Measurements from ENCODE around the gene PKD1L1.

PKD1L1 gene

GRCh38 chr7:47804767-47805545 lies 143.3 kb downstream of the PKD1L1 start:
- no peak for ATAC-seq
- TF ChIP-seq, protein P1, sequence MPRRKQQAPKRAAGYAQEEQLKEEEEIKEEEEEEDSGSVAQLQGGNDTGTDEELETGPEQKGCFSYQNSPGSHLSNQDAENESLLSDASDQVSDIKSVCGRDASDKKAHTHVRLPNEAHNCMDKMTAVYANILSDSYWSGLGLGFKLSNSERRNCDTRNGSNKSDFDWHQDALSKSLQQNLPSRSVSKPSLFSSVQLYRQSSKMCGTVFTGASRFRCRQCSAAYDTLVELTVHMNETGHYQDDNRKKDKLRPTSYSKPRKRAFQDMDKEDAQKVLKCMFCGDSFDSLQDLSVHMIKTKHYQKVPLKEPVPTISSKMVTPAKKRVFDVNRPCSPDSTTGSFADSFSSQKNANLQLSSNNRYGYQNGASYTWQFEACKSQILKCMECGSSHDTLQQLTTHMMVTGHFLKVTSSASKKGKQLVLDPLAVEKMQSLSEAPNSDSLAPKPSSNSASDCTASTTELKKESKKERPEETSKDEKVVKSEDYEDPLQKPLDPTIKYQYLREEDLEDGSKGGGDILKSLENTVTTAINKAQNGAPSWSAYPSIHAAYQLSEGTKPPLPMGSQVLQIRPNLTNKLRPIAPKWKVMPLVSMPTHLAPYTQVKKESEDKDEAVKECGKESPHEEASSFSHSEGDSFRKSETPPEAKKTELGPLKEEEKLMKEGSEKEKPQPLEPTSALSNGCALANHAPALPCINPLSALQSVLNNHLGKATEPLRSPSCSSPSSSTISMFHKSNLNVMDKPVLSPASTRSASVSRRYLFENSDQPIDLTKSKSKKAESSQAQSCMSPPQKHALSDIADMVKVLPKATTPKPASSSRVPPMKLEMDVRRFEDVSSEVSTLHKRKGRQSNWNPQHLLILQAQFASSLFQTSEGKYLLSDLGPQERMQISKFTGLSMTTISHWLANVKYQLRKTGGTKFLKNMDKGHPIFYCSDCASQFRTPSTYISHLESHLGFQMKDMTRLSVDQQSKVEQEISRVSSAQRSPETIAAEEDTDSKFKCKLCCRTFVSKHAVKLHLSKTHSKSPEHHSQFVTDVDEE (CRISPR knock-in tag; IDR thresholded peaks at IDR 0.05) = no peak
- TF ChIP-seq, protein P2, sequence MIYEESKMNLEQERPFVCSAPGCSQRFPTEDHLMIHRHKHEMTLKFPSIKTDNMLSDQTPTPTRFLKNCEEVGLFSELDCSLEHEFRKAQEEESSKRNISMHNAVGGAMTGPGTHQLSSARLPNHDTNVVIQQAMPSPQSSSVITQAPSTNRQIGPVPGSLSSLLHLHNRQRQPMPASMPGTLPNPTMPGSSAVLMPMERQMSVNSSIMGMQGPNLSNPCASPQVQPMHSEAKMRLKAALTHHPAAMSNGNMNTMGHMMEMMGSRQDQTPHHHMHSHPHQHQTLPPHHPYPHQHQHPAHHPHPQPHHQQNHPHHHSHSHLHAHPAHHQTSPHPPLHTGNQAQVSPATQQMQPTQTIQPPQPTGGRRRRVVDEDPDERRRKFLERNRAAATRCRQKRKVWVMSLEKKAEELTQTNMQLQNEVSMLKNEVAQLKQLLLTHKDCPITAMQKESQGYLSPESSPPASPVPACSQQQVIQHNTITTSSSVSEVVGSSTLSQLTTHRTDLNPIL (CRISPR knock-in tag; IDR thresholded peaks at IDR 0.05; ENCODE audit: low read depth) = no peak
- TF ChIP-seq ARNTL (CRISPR knock-in tag; IDR thresholded peaks at IDR 0.05; ENCODE audit: borderline replicate concordance, low read depth) (no peak), BACH2 (CRISPR knock-in tag; IDR thresholded peaks at IDR 0.05; ENCODE audit: borderline replicate concordance) (no peak), PPARA (CRISPR knock-in tag; IDR thresholded peaks at IDR 0.05; ENCODE audit: borderline replicate concordance) (no peak), TOX (CRISPR knock-in tag; IDR thresholded peaks at IDR 0.05; ENCODE audit: borderline replicate concordance) (no peak), ZNF8 (CRISPR knock-in tag; IDR thresholded peaks at IDR 0.05) (no peak), ESRRG (CRISPR knock-in tag; IDR thresholded peaks at IDR 0.05) (no peak), ZC3H10 (CRISPR knock-in tag; IDR thresholded peaks at IDR 0.05) (no peak), ZFP3 (CRISPR knock-in tag; IDR thresholded peaks at IDR 0.05) (no peak), ZFP30 (CRISPR knock-in tag; IDR thresholded peaks at IDR 0.05) (no peak), TCF4 (CRISPR knock-in tag; IDR thresholded peaks at IDR 0.05; ENCODE audit: borderline replicate concordance) (no peak), GLIS3 (CRISPR knock-in tag; IDR thresholded peaks at IDR 0.05) (no peak), CSDC2 (CRISPR knock-in tag; IDR thresholded peaks at IDR 0.05) (no peak), RARB (CRISPR knock-in tag; IDR thresholded peaks at IDR 0.05) (no peak), SNAI2 (CRISPR knock-in tag; IDR thresholded peaks at IDR 0.05) (no peak)
- TF ChIP-seq, protein P3, sequence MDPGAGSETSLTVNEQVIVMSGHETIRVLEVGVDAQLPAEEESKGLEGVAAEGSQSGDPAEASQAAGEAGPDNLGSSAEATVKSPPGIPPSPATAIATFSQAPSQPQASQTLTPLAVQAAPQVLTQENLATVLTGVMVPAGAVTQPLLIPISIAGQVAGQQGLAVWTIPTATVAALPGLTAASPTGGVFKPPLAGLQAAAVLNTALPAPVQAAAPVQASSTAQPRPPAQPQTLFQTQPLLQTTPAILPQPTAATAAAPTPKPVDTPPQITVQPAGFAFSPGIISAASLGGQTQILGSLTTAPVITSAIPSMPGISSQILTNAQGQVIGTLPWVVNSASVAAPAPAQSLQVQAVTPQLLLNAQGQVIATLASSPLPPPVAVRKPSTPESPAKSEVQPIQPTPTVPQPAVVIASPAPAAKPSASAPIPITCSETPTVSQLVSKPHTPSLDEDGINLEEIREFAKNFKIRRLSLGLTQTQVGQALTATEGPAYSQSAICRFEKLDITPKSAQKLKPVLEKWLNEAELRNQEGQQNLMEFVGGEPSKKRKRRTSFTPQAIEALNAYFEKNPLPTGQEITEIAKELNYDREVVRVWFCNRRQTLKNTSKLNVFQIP (CRISPR knock-in tag; IDR thresholded peaks at IDR 0.05; ENCODE audit: borderline replicate concordance, low read depth) = no peak
- TF ChIP-seq, protein P4, sequence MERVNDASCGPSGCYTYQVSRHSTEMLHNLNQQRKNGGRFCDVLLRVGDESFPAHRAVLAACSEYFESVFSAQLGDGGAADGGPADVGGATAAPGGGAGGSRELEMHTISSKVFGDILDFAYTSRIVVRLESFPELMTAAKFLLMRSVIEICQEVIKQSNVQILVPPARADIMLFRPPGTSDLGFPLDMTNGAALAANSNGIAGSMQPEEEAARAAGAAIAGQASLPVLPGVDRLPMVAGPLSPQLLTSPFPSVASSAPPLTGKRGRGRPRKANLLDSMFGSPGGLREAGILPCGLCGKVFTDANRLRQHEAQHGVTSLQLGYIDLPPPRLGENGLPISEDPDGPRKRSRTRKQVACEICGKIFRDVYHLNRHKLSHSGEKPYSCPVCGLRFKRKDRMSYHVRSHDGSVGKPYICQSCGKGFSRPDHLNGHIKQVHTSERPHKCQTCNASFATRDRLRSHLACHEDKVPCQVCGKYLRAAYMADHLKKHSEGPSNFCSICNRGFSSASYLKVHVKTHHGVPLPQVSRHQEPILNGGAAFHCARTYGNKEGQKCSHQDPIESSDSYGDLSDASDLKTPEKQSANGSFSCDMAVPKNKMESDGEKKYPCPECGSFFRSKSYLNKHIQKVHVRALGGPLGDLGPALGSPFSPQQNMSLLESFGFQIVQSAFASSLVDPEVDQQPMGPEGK (CRISPR knock-in tag; IDR thresholded peaks at IDR 0.05; ENCODE audit: borderline replicate concordance) = no peak

DNA sequence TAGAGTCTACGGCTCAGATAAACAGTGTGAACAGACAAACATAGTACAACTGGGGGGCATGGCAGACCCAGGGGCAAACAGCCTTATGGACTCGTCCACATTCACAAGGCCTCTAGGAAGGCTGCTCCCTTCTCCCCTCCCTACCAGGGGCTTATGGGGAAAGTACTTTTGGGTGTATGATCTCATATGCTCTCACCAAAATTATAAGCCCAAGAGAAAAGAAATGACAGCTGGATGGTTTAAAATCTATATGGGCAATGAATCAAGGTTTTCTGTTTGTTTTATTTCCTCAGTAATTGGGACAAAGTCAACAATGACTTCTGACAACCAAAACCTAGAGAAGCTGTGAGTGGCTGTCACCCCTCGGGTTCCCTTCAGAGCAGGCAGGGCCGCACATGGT lies 144.4 kb downstream of the PKD1L1 start:
- no peak for TF ChIP-seq TOX (CRISPR knock-in tag; IDR thresholded peaks at IDR 0.05; ENCODE audit: borderline replicate concordance)
- TF ChIP-seq ZFP30 (CRISPR knock-in tag; IDR thresholded peaks at IDR 0.05) = no peak
- ATAC-seq = no peak

DNA sequence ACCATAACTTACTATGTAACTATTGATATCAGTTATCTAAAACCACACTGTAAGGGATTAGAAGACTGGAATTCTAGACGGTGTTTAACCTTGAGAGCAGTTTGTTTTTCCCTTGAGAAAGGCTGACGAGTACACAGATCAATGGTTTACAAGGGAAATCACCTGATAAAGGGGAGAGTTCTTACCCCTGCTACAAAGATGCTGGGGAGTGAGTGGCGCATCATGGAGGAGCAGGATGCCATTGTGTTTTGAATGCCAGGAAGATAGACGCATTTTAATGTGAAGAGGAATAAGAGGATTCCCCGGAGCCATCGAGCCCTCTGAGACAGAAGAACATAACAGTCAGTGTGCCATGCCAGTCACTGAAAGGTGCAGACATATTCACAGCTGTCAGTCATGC lies 145.2 kb downstream of the PKD1L1 start:
- no peak for ATAC-seq
- TF ChIP-seq ZNF8 (CRISPR knock-in tag; IDR thresholded peaks at IDR 0.05) (no peak), CSDC2 (CRISPR knock-in tag; IDR thresholded peaks at IDR 0.05) (no peak), ARNTL (CRISPR knock-in tag; IDR thresholded peaks at IDR 0.05; ENCODE audit: borderline replicate concordance, low read depth) (no peak), TCF4 (CRISPR knock-in tag; IDR thresholded peaks at IDR 0.05; ENCODE audit: borderline replicate concordance) (no peak), ZFP3 (CRISPR knock-in tag; IDR thresholded peaks at IDR 0.05) (no peak), ZNF565 (CRISPR knock-in tag; conservative IDR thresholded peaks at IDR 0.05; ENCODE audit: low read depth) (no peak), RARB (CRISPR knock-in tag; IDR thresholded peaks at IDR 0.05) (no peak), GLIS3 (CRISPR knock-in tag; IDR thresholded peaks at IDR 0.05) (no peak), ISL1 (CRISPR knock-in tag; IDR thresholded peaks at IDR 0.05) (no peak), ESRRG (CRISPR knock-in tag; IDR thresholded peaks at IDR 0.05) (no peak), PPARA (CRISPR knock-in tag; IDR thresholded peaks at IDR 0.05; ENCODE audit: borderline replicate concordance) (no peak), TOX (CRISPR knock-in tag; IDR thresholded peaks at IDR 0.05; ENCODE audit: borderline replicate concordance) (no peak)
- TF ChIP-seq, protein P4 (CRISPR knock-in tag; IDR thresholded peaks at IDR 0.05; ENCODE audit: borderline replicate concordance) = no peak
- TF ChIP-seq, protein P1 (CRISPR knock-in tag; IDR thresholded peaks at IDR 0.05) = no peak
